Left hindlimb (tissue), 1 donor: Measurements from ENCODE around the gene GABBR2.

Experiments
- DNase-seq: peaks from one replicate; pipeline ENCODE4 v3.0.0-alpha.2; 2018

Gene GABBR2

DNA sequence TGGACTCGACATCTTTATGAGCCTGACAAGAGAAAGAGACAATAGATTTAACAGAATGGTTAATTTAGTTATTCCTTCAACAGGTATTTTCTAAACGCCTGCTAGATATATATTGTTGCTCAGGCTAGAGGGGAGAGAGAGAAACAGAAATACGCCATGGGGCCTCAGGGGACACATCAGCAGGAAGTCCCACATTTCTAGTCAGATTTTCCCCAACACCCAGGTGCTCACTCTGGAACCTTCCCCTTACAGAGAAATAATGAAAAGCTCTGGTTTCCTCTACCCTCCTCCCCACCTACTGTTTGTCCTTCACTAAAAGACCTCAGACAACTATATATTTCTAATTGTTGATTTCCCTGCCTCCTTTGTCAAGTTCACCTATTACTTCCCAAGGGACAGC is 323.0 kb downstream of the GABBR2 start:
- no peak for DNase-seq

DNA sequence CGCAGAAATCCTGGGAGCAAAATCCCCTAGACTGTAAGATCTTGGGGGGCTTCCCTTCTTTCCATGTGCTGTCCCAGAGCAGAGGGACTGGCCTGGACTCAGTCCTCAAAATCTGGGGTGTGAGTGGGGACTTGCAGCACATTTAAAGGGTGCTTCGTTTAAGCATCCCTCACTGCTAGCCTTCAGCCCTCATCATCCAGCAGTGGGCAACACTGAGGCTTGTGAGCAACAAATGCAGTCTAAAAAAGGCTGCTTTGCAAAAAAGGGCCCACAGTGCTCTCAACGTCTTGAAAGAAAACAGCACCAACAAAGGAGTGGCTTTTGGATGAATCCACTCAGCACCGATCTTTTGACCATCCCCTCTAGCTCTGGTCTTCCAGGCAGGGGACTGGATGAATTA is 325.0 kb downstream of the GABBR2 start:
- DNase-seq: no peak

DNA sequence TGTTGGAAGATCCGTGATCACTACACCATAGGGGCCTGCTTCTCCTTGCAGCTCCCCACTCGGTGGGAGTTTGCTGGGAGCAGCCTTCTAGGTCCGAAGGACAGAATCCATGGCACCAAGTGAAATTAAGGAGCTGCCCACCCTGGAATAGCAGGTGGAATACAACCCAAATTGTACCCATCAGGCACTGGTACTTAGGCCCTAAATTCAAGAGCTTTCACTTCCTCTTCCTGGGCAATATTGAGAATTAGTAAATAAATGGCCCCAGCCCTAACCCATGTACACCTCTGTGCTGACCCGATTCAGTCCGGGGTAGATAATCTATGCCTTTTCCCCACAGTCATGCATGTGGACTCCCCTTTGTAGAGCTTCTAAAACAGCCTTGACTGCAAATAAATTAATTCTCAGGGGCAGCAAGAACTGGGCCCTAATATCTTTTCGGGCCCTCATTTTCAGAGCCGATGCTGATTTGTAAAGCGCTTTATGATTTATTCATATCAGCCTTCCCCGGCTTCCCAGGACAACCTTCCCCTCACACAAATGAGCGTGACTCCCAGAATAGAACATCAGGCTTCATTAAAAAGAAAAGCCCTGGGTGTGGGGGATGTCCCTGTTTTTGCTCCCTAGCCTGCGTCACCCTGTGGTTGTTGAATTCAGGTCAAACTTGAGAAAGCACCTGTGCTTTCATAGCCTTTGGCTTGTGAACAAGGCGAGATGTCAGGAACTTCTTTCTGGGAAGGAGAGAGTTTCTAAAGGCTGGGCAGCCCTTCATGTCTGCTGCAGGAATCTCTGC is 327.2 kb downstream of the GABBR2 start:
- no peak for DNase-seq

DNA sequence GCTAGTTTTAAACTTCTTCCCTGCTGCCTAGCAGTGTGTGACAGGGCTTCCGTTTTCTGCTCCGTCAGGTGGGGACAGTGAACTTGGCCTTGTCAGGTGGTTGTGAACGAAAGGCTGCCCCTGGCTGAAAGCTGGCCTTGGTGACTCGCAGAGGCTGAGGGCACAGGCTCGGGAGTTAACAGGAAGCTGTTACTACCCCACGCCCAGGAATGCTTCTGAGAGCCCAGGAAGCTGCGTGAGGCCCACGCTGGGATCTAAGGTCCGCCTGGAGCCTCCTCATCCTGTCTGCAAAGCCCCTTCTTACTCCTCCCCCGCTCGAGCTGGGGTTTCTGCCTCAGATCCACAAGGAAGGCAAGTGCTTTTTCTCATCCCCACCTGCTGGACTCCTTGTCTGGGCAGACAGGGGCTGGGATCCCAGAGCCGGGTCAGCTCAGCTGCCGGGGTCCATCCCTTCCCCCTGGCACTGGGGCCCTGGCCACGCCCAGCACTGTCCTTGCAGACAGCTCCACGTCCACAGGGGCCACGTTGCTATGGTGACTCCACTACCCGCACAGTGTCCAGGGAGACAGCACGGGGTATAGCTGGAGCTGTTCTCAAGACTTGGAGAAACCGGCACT is 328.6 kb downstream of the GABBR2 start:
- no peak for DNase-seq

DNA sequence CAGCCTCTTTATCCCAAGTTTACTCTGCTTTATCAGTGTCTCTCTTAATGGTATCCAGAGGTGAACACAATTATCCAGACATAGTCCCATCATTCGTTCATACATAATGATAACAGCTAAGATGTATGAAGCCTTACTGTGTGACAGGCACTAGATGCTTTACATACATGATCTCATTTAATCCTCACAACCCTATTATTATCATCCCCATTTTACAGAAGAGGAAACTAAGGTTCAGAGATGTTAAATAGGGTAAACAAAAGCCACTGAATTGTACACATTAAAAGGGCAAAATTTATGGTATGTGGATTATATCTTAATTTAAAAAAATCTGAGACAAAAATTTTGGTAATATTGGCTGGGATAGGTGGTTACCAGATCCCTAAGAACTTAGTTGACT is 329.2 kb downstream of the GABBR2 start:
- DNase-seq: no peak

DNA sequence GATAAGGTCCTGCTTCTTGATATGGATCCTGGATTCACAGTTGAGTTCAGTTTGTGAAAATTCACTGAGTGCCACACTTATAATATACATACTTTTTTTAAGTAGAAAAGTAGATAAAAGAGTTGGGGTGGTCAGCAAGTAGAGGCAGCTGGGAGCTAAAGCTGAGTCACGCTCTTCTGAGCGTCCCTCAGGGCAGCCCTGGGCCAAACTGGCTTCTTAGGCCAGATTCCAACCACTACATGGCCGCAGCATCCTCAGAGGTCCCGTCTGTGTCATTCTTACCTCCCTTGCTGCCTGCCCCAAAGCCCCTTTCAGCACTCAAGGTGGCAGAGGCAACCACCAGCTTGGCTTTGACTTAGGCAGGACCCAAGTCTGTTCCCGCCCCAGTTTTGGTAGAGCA is 329.9 kb downstream of the GABBR2 start:
- DNase-seq: no peak

DNA sequence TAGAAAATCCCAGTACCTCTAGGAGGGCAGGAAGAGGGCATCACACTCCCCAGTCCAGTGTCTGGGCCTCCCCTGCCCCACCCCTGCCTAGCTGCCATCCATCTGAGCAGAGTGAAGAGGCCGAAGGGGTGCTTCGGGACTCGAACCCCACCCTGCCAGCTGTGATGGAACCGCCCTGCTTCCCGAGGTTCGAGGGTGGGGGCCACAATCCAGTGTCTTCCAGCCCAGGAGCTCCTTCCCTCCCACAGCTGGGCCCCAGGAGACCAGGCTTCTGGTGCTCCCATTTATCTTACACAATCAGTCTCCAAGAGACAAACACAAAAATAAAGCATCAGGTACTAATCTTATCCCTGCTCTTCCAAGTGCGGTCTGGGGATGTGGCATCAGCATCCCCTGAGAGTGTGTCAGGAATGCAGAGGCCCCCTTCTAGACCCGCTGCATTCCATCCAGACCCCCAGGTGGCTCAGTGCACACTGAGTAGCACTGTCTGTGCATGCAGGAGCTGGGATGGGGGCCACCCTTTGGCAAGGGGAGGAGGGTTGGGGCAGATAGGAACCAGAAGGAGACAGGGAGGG is 330.4 kb downstream of the GABBR2 start:
- DNase-seq: no peak

DNA sequence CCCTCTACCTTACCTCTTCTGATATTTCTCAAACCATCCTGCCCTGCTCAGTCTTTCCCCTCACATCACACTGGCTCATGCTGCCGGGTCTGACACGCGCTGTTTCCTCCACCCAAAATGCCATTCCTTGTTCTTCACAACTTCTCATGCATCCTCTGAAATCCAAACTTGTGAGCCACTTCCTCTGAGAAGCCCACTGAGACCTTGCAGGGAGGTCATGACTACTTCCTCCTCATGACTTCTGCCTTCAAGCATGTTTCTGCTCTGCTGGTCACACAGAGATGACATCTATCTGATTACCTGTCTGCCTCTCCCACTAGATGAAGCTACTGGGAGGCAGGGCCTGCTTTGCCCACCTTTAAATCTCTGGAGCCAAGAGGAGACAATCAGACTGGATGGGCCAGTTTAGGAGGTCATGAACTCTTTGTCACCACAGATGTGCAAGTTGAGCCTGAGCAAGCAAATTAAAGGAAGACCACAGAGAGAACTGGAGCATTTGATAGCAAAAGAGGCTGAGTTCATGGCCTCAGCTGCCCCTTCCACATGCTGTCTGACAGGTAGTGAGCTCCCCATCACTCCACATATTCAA is 333.5 kb downstream of the GABBR2 start:
- DNase-seq: no peak

DNA sequence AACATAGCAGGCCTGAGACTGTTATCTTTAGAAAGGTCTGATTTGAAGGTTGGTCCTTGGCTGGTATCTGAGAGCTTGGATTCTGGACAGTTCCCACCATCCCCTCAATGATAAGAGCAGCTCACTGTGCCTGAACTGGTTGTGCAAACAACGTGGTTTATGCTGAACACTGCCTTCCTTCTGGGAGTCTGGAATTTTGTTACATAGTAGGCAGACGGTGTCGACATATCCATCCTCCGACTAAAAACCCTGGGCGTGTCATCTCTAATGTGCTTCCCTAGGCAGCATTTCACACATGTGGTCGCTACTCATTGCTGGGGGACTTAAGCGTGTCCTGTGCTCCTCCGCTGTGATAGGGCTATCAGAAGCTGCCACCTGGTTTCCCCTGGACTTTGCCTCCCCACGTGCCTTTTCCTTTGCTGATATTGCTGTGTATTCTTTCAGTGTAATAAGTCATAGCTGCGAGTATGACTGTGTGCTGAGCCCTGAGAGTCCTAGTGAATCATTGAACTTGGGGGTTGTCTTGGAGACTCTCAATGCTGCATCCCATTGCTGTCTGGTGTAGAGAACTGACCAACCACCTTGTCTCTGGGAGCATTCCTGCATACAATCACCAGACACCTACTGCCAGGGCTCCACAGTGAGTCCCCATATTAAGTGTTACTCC is 334.2 kb downstream of the GABBR2 start:
- no peak for DNase-seq

DNA sequence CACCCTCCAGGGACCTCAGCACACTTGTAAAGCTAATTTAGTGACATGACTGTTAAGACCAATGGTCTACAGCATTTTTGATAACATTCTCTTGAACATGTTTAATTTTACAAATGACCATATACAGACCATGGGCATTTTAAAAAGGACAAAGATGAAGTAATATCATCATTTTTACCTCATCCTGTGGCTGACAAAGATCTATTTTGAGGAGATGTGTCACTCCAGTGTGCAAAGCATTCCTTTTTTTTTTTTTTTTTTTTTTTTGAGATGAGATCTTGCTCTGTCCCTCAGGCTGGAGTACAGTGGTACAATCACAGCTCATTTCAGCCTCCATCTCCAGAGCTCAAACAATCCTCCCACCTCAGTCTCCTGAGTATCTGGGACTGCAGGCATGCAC is 335.1 kb downstream of the GABBR2 start:
- no peak for DNase-seq

DNA sequence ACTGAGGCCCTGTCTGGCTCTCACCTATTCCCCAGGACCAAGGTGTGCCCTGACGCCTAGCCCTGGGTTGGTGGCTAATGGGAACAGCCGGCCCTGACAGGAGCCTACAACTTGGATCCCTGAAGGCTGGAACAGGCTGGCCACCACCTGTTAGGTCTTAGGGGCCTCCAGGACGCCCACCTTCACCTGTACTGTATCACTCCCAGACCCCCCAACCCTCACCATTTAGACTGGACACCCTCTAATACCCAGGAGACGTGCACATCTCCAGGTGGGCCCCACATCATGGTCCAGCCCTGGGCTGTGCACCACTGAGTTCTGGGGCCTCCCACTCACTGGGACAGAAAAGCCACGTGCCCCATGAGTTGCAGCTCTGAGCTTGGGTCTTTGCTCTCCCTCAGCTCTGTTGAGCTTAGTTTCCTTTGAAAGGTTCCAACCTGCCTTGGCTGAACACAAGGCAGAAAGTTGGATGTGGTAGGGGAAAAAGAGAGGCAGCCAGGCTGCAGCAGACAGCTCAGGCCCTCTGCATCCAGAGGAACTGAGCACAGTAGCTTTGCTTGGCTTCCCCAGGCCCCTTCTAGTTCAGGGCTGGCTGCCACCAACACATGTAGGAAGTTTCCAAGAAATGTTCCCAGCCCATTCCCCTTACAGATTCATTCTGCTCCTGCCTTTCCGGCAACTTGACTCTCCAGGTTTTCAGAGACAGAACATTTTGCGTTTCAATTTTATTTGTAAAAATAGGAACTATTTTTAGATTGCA is 336.5 kb downstream of the GABBR2 start:
- DNase-seq: peak; percentile 82

DNA sequence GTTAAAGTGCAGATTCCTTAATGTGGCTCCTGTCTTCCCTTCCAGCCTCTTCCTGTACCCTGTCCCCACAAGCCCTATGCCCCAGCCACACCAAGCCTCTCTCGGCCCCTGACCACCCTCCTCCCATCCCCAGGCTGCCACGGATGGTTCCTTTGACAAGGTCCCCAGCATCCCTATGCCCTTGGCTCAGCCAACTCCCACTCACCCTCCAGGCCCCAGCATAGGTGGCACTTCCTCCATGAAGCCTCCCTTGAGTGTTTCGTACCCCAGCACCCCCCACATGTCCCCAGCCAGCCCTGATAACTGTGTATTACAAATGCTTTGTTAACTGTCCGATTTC is 337.8 kb downstream of the GABBR2 start:
- no peak for DNase-seq

DNA sequence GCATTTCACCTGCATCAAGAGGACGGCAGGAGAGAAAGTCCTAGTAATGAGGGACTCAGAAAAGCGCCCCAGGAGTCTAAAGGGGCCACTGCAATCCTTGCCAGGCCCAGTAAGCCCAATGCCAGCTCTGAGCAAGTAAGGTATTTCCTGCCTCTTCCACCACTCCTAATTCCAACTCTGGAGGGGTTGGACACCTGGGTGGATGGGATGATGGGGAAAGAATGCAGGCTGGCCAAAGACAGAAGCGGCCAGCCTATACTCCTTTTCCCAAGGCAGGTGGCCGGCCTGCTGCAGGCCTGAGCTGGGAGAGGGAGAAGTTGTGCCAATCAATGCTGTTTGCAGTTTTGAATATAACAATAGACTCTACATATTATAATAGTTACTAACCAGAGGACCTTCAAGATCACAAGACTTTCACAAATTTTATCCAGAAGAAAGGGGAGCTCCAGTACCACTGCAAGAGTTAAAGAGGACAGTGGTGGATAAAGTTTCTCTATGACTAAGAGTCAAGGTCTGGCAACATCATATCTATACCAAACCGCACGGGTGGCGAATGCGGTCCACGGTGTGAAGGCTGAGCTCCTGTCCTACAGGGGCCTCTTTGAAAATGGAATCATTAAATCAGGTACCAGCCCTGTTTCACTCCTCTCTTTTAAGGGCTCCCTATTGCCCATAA is 338.3 kb downstream of the GABBR2 start:
- no peak for DNase-seq

DNA sequence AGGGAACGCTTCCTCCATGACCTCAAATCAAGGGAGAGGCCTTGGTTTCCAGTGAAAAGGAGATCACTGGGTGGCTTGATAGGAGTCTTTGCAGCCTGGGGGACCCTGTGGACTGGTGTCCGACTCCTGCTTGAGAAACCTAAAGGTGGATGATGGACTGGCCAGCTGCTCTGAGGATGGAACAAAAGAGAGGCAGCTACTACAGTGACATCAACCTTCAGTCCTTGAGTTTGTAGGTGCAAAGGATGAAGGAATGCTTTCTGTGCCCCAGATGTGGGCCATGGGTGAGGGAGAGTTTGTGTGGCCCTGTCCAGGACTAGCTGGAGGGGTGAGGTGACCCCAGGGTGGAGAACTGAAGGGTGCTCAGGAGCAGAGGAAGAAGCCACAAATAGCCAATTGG is 338.8 kb downstream of the GABBR2 start:
- DNase-seq: no peak

DNA sequence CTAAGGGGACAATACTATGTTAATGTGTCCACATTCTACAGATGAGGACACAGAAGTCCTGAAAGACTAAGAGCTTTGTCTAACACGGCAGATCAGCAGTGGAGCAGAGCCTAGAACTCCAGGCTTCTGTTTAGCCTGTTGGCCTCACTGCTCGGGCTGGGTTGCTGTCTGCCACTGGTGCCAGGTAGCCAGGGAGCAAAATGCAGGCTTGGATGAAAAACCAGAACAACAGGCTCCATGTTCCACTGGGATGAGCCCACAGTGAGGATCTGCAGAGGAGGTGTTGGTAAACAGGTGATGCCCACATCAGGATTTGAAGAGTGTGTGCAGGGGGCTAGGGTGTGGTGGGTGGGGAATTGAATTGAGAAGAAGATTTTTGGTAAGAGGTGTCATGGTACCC is 339.3 kb downstream of the GABBR2 start:
- DNase-seq: no peak

DNA sequence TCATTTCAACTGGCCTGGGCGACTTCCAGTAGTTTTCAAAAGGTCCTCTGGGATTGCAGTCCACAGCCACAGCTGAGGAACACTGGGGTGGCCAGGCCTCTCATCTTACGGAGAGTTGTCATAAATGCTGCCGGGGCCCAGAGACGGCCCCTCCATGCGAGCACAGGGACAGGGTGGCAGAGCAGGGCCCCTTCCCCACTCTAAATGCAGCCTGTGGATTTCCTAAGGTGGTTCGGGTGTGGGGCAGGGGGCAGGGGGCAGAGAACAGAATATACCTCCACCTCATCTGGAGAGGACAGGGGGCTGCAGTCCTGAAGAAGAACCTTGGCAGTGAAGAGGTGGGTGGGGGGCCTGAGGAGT is 339.7 kb downstream of the GABBR2 start:
- no peak for DNase-seq

DNA sequence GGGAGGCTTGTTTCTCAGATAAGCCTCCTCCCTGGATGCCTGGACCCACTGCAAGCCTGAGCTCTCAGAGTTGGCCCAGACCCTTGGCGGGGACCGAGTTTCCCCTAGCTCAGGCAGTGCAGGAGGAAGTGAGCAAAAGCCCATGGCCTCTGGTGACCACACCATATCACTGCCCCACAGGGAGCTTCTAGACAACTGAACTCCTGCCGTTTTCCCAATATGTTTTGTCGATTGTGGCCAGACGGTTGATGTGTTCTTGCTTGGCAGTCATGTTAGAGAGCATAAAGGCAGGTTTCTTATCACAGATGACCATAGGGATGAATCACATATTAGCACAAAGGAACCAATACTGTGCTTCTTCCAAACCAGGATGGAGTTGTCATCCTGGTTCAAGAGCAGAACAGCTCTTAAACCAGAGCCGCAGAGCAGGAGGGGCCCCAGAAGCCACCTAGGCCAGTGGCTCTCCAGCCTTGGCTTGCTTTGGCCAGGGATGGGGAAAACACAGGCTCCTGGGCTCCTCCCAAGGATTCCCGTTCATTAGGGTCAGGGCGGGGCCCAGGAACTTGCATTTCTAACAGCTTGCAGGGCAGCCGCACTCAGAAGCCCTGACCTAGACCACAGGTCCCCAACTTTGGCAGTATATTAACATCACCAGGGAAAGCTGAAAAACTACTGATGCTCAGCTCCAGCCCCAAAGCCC is 340.2 kb downstream of the GABBR2 start:
- DNase-seq: no peak

DNA sequence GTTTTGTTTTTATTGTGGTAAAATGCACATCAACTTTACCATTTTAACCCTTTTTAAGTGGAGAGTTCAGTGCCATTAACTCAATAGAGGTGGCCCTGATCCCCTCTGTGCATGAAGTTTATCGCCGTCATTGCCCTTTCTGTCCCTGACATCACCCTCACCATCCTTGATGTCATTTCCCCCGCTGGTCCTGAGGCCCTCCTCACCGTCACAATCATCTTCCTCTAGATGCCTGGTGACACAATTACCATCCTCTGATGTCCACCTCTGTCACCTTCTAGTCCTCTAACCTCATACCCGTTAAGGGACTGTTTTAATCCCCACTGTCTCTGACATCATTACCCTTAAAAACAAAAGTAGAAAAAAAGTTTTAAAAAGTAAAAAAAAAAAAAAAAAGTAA is 340.8 kb downstream of the GABBR2 start:
- DNase-seq: no peak

DNA sequence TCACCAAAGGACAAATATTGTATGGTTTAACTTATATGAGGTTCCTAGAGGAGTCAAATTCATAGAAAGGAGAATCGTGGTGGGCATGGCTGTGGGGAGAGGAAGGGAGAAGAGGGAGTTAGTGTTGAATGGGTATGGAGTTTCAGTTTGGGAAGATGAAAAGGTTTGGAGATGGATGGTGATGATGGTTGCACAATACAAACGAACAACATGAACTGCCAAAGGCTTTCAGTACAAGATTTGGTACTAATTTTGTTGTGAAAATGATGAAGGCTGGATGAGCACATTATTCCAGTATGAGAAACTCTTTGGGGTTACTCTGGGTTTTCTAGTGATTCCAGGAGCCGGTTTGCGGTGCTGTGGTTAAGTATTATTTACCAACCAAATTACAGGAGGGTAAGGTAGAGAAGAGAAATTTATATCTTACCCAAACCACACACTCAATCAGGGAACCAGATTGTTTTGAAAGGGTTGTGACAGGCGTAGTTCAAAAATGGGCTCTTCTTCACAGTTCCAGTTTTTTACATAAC is 341.3 kb downstream of the GABBR2 start:
- DNase-seq: no peak

DNA sequence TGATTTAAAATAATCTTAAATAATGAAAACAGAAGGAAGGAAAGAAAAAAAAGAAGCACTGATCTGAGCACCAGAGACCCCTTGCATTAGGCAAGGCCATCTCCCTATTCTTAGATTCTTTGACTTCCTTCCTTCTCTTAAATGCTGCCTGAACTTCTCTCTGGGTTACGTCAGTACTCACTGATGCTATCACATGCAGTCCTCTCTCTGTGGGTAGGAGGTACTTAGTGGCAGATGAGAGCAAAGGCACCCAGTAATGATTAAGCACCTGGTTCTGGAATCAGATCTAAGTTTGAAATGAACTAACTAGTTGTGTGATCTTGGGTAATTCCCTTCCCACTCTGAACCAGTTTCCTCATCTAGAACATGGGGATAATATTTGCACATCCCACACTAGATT is 343.0 kb downstream of the GABBR2 start:
- no peak for DNase-seq

DNA sequence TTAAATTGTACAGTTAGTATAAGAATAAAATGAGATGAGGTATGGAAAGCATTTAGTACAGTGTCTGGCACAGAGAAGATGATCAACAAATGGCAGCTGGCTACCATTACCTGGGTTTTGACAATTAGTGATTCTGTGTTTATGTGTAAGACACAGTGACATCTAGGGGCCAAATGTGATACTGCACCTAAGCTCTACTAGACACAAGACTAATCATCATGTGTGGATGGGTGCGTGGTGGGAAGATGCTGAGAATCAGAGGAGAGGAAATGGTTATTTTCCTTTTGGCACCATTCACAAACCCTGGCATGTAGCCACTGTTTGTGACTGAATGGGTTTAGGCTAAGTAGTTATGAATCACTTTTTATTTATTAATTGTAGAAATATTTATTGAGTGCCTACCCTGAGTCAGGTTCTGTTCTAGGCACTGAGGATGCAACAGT is 343.5 kb downstream of the GABBR2 start:
- no peak for DNase-seq
